ENCODE results near the gene NRG2.

Gene NRG2

DNA sequence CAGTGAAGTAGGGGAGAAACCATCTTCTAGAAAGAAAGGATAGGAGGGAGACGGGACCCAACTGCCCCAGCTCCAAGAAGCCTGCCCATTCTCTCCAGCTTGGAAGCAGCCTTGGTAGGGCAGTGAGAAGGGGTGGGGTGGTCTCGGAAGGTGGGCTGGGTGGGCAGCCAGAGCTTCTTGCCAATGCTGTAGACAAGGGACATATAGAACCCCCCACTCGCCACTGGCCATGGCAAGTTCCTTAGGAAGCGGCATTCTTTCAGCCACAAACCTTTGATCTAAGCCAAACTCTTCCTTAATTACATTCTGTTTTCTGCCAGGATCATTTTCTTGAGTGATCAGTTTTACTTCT is 157.3 kb downstream of the NRG2 start:
- H3K4me3 ChIP-seq (ENCODE audit: control insufficient read depth, low read depth, low read length): no peak overlapping the region
- DNase-seq (ENCODE audit: low read depth): no peak
- TF ChIP-seq, protein P1, sequence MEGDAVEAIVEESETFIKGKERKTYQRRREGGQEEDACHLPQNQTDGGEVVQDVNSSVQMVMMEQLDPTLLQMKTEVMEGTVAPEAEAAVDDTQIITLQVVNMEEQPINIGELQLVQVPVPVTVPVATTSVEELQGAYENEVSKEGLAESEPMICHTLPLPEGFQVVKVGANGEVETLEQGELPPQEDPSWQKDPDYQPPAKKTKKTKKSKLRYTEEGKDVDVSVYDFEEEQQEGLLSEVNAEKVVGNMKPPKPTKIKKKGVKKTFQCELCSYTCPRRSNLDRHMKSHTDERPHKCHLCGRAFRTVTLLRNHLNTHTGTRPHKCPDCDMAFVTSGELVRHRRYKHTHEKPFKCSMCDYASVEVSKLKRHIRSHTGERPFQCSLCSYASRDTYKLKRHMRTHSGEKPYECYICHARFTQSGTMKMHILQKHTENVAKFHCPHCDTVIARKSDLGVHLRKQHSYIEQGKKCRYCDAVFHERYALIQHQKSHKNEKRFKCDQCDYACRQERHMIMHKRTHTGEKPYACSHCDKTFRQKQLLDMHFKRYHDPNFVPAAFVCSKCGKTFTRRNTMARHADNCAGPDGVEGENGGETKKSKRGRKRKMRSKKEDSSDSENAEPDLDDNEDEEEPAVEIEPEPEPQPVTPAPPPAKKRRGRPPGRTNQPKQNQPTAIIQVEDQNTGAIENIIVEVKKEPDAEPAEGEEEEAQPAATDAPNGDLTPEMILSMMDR (IDR thresholded peaks at IDR 0.05; ENCODE audit: control insufficient read depth, insufficient read depth, low read depth, low read length, missing control alignments): no peak

DNA sequence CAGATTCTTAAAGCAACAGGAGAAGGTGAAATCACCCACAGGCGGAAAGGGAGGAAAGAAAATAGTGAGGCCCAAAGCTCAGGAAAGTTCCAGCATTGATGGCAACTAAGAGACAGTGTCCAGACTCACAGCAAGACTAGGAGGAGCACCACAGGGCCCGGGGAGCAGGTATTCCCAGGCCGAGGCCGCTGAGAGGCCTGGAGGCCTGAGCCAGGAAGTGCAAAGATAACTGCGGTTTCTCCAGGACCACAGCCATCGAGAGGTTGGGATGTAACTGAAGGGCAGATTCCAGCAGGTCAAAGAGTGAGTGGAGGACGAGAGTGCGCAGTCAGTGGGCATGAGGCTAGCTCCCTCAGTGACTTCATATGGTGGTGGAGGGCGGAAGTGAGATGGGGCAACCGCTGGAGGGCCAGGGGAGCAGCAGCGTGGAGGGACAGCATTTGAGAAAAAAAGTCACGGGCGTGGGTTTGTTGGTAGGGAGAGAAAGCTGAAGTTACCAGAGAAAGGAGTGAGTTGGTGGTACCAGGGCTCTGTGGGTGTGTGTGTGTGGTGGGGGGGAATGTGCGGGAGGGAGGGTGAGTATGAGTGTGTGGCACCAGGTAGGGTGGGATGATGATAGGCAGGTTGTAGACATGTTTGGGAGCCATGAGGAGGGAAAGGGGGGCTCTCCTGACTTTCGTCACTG is 157.8 kb downstream of the NRG2 start:
- no peak for DNase-seq (ENCODE audit: low read depth)
- no peak overlapping the region for H3K4me3 ChIP-seq (ENCODE audit: control insufficient read depth, low read depth, low read length)
- TF ChIP-seq, protein P1 (IDR thresholded peaks at IDR 0.05; ENCODE audit: control insufficient read depth, insufficient read depth, low read depth, low read length, missing control alignments): no peak

DNA sequence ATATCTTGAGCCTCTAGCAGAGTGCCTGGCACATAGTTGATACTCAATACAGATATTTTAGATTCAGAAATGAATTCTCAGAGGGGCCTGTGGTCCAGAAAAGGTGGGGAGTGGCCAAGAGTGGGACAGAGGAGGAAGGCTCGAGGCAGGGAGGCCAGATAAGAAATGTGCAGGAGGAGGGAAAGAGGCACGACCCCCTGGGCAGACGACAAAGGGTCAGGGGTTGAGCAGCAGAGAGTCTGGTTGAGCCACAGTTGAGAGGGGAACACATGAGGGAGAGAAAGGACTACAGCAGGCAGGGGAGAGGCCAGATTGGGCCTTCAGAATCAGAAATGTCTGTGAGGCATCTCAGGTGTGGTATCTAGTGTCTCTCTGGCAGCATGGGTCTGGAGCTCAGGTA is 158.4 kb downstream of the NRG2 start:
- no peak for DNase-seq (ENCODE audit: low read depth)
- H3K4me3 ChIP-seq (ENCODE audit: control insufficient read depth, low read depth, low read length): no peak overlapping the region
- TF ChIP-seq, protein P1 (IDR thresholded peaks at IDR 0.05; ENCODE audit: control insufficient read depth, insufficient read depth, low read depth, low read length, missing control alignments): no peak

DNA sequence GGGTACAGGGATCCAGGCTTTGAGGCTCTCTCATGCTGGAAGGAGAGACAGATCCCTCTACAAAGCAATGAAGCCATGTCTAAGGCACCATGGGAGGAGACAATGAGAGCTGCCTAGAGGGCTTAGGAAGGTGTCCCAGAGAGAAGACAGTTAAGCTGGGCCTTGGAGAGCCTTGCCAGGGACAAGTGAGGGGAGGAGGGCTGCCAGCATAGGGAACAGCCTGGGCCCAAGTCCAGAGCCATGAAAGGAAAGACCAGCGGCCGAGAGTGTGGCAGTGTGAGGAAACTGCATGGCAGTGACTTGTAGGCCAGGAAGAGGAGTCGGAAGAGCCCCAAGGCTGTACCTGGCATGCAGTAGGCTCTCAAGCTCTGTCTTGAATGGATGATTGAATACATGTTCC is 159.0 kb downstream of the NRG2 start:
- TF ChIP-seq, protein P1 (IDR thresholded peaks at IDR 0.05; ENCODE audit: control insufficient read depth, insufficient read depth, low read depth, low read length, missing control alignments): no peak
- DNase-seq (ENCODE audit: low read depth): no peak
- H3K4me3 ChIP-seq (ENCODE audit: control insufficient read depth, low read depth, low read length): no peak overlapping the region

DNA sequence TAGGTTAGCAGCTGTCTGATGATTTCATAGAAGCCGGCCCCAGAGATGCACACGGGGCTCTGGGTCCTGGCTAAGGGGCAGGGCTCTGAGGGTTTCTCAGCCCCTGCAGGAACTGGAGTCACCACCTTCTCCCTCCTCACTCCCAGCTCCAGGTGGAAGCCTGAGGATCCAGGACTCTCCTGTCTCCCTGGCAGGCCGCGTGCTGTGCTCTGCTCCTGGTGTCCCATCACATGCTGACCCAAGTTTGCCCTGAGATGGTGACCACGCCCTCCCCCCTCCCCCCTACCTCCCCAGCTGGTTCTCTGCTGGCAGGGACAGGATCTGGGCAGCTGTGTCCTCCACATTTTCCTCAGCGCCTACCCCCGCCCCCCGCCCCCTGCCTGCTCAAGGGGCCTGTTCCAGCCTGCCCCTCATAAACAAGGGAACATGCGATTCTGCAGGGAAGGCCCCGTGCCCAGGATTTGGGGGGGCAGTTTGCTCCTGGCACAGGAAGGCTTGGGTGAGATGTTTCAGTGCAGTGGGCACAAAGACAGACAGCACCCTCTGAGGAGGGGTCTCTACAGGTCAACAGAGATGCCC is 160.0 kb downstream of the NRG2 start:
- TF ChIP-seq, protein P1 (IDR thresholded peaks at IDR 0.05; ENCODE audit: control insufficient read depth, insufficient read depth, low read depth, low read length, missing control alignments): no peak
- H3K4me3 ChIP-seq (ENCODE audit: control insufficient read depth, low read depth, low read length): no peak overlapping the region
- DNase-seq (ENCODE audit: low read depth): no peak

DNA sequence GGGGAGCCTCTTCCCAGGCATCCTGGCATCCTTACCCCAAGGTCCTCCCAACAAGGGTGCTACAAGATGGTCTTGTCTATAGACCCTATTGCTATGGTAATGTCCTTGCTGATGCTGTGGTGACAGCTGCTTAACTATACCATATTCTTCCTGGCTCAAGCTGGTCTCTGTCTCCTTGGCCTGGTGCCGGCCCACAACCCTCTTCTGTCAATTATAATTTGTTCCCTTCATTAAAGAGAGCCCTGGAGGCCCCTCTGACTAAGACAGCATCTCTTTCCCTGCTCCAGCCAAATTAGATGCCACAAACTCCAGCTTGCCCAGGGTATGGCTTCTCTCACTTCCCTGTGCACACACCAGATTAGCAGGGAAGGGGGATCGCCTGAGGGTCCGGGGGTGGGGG is 160.8 kb downstream of the NRG2 start:
- H3K4me3 ChIP-seq (ENCODE audit: control insufficient read depth, low read depth, low read length): no peak overlapping the region
- no peak for DNase-seq (ENCODE audit: low read depth)
- TF ChIP-seq, protein P1 (IDR thresholded peaks at IDR 0.05; ENCODE audit: control insufficient read depth, insufficient read depth, low read depth, low read length, missing control alignments): no peak

All from AG09309 (cell line).